Measurements from ENCODE around the gene DCC.

Gene DCC

DNA sequence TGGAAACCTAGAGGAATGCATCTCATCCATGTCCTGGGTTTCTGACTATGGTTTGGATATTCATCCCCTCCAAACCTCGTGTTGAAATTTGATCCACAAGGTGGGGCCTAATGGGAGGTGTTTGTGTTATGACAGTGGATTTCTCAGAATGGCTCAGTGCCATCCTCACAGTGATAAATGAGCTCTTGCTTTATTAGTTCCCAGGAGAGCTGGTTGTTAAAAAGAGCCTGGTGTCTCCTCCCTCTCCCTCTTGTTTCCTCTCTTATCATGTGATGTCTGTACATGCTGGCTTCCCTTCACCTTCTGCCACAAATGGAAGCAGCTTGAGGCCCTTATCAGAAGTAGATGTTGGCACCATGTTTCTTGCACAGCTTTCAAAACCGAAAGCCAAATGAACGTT lies 424.3 kb downstream of the DCC start:
- DNase-seq (ENCODE audit: low spot score) (no peak), ATAC-seq (ENCODE audit: low read depth) (no peak)
- no peaks in the 10 kb centered on the region for H3K9me3 ChIP-seq (ENCODE audit: severe bottlenecking)
- H3K27ac ChIP-seq (ENCODE audit: poor library complexity, severe bottlenecking): no peak overlapping the region
- H3K36me3 ChIP-seq (ENCODE audit: low read depth): no peaks in the 10 kb centered on the region
- no peaks in the 10 kb centered on the region for H3K4me1 ChIP-seq (ENCODE audit: insufficient read depth, poor library complexity, severe bottlenecking)
- TF ChIP-seq CTCF (IDR thresholded peaks at IDR 0.05; ENCODE audit: poor library complexity, severe bottlenecking): no peak
- no peak overlapping the region for H3K4me3 ChIP-seq (ENCODE audit: severe bottlenecking)
- no peaks in the 10 kb centered on the region for H3K27me3 ChIP-seq (ENCODE audit: insufficient read depth, poor library complexity, severe bottlenecking)

DNA sequence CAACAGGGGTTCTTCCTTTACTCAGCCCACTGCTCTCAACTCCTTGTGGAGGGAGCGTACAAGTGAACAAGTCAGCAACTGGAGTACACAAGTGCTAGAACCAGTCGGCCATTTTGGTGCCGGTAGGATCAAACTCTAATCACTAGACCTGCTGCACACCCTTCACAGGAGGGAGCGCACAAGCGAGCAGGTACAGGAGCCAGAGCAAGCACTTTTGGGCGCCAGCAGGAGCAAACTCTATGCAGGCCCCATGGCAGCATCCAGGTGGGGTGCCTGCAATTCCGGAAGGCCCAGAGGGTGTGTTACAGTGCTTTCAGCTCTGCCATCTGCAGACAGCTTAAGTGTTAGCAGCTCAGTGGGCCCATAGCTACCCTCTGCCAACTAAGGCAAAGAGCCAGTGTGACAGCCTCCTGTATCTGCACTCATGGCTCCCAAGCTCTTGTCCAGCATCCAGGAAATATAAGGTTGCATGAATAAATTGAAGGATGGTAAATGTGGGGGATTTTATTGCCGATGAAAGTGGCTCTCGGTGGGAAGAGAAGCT lies 426.1 kb downstream of the DCC start:
- H3K36me3 ChIP-seq (ENCODE audit: low read depth): no peaks in the 10 kb centered on the region
- TF ChIP-seq CTCF (IDR thresholded peaks at IDR 0.05; ENCODE audit: poor library complexity, severe bottlenecking): no peak
- no peaks in the 10 kb centered on the region for H3K4me1 ChIP-seq (ENCODE audit: insufficient read depth, poor library complexity, severe bottlenecking)
- no peaks in the 10 kb centered on the region for H3K27me3 ChIP-seq (ENCODE audit: insufficient read depth, poor library complexity, severe bottlenecking)
- no peak for DNase-seq (ENCODE audit: low spot score)
- no peak overlapping the region for H3K4me3 ChIP-seq (ENCODE audit: severe bottlenecking)
- no peaks in the 10 kb centered on the region for H3K9me3 ChIP-seq (ENCODE audit: severe bottlenecking)
- ATAC-seq (ENCODE audit: low read depth): no peak
- H3K27ac ChIP-seq (ENCODE audit: poor library complexity, severe bottlenecking): no peak overlapping the region

DNA sequence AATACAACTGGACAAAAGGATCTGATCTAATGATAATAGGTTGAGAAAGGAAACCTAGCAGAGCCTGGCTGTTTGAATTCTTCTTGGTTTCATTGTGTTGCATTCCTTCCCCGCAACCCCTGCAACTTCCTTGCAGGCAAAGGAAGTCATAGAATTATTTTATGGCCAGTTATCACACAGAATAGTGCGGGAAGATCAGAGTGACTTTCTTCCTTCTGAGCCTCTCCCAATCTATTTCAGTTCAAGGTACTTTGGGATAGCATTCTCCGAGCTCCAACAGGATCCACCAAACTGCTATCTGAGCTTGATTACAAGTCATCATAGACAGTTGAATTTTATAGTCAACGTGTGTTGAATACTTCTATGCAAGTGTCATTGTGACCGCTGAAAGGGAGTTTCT lies 441.1 kb downstream of the DCC start:
- DNase-seq (ENCODE audit: low spot score): no peak
- no peaks in the 10 kb centered on the region for H3K36me3 ChIP-seq (ENCODE audit: low read depth)
- no peaks in the 10 kb centered on the region for H3K9me3 ChIP-seq (ENCODE audit: severe bottlenecking)
- ATAC-seq (ENCODE audit: low read depth): no peak
- no peaks in the 10 kb centered on the region for H3K27me3 ChIP-seq (ENCODE audit: insufficient read depth, poor library complexity, severe bottlenecking)
- H3K27ac ChIP-seq (ENCODE audit: poor library complexity, severe bottlenecking): no peak overlapping the region
- H3K4me3 ChIP-seq (ENCODE audit: severe bottlenecking): no peak overlapping the region
- no peak for TF ChIP-seq CTCF (IDR thresholded peaks at IDR 0.05; ENCODE audit: poor library complexity, severe bottlenecking)
- no peaks in the 10 kb centered on the region for H3K4me1 ChIP-seq (ENCODE audit: insufficient read depth, poor library complexity, severe bottlenecking)

DNA sequence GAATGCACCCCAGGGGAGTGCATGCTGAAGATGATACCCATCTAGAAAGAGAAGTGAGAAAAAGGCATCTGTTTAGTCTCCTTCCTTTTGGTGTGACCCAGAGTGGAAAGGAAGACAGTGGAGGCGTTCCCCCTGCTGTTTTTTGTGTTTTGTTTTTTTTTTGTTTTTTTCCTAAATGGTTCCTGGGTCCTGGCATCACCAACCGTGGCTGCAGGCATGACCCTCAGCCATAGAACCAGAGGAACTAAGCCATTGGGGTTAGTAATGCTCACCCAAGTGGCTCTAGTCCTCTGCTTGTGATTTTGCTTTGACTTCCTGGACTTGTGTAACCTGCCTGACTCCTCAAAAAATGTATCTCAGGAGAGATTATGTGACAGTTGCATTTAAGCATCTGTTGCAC lies 451.3 kb downstream of the DCC start:
- H3K4me3 ChIP-seq (ENCODE audit: severe bottlenecking): no peak overlapping the region

More for the DNA sequence above, 451.3 kb downstream of the DCC start:
- Histone ChIP-seq H3K27me3 (ENCODE audit: insufficient read depth, poor library complexity, severe bottlenecking) (no peaks in the 10 kb centered on the region), H3K9me3 (ENCODE audit: severe bottlenecking) (no peaks in the 10 kb centered on the region), H3K36me3 (ENCODE audit: low read depth) (no peaks in the 10 kb centered on the region), H3K27ac (ENCODE audit: poor library complexity, severe bottlenecking) (no peak overlapping the region), H3K4me1 (ENCODE audit: insufficient read depth, poor library complexity, severe bottlenecking) (no peaks in the 10 kb centered on the region)
- DNase-seq (ENCODE audit: low spot score): no peak
- no peak for TF ChIP-seq CTCF (IDR thresholded peaks at IDR 0.05; ENCODE audit: poor library complexity, severe bottlenecking)
- no peak for ATAC-seq (ENCODE audit: low read depth)
